Ecto neural progenitor cell (in vitro differentiated cells): ENCODE results near the gene PZP.
"Not testable (repeated sequence)": the region's sequence is repeated elsewhere in the genome, so short reads cannot be mapped to it uniquely, and the experiment has no call there.

Experiments used
- DNase-seq: peaks from one replicate; pipeline ENCODE4 v3.0.0-alpha.2; 2018; ENCODE audit warnings: low spot score

Gene PZP

DNA sequence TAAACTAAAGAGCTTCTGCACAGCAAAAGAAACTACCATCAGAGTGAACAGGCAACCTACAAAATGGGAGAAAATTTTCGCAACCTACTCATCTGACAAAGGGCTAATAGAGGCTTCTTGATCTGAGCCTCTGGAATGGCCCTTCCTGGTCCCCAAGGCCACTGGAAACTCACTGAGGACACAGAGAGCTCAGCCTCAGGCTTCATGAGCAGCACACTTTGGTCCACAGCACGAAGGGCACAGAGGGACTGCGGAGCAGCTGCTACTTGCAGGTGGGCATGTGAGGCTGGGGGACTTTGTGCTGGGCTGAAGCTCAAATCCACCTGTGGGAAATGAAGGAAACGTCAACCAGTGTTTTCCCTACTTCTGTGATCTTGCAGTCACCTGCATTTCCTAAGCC, 27.4 kb downstream of the PZP start:
- no peak for DNase-seq

GRCh38 chr12:9179781-9180180, 28.4 kb downstream of the PZP start:
- DNase-seq, result no peak

- no peak for DNase-seq
Measured at GRCh38 chr12:9169979-9170634, 38.1 kb downstream of the PZP start.

DNA sequence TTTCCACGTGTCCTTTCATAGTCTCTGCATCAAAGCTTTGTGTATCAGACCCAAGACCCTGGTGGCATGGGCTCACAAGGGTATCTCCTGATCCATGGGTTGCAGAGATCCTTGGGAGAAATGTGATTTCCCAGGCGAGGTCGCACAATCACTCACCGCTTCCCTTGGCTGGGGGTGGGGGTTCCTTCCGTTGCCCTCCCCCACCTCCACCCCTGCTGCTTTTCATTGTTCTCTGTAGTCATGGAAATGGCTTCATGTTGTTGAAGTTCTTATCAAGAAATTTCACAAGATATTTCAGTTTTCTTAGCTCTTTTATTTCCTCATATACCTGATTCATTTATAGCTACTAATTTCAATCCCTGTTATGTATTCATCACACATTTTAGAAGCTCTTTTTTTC, 40.9 kb downstream of the PZP start:
- not testable (repeated sequence) for DNase-seq

DNA sequence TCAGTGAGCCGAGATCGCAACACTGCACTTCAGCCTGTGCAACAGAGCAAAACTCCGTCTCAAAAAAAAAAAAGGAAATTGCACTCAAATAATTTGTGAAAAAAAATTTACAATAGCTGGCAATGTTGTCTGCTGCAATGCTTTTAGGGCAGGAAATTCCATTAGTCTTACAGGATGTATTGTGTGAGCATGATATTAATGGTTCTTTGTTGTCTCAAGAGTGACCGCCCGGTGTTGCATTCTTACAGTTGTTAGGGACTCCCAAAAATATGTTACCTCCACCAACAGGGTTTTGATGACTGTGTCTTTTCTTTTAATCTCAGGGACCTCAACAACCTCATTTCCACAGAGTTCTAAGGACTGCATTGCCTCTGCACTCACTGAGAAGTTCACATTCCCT, 44.8 kb downstream of the PZP start:
- DNase-seq, result no peak

- DNase-seq, result no peak
Measured at GRCh38 chr12:9156119-9156518, 52.1 kb downstream of the PZP start.

DNA sequence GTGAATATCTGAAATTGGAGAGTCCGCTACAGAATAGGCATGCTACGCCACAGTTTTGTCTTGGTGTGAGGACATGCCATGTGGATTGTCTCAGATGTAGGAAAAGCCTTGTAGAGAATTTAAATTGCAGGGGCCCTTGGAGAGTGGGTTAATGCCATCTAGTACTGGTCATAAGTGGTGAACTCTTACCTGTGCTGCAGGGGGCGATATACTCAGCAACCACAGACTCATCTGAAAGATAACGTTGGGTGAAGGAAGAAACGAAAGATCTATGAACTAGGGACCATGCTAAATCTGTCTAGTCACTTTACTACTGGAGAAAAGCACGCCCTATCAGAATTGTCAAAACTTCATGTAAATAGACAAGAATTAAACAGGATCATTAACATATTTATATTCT, 58.8 kb downstream of the PZP start:
- no peak for DNase-seq

GRCh38 chr12:9148926-9149325, 59.3 kb downstream of the PZP start:
- no peak for DNase-seq

GRCh38 chr12:9147461-9147860, 60.7 kb downstream of the PZP start:
- DNase-seq, result no peak

DNA sequence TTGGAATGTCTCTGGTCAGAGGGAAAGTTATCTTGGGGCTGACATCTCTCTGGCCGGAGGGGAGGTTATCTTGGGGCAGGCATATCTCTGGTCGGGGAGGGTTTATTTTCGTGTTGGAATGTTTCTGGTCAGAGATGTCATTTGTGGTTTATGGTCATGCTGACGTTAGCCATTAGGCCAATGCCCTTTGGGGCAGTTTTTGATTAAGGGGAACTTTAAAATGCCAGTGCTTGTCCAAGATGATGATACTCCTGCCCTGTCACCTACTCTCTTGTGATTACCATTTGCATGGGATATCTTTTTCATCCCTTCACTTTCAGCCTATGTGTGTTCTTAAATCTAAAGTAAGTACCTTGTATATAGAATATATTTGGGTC, 63.5 kb downstream of the PZP start:
- DNase-seq, result no peak

DNA sequence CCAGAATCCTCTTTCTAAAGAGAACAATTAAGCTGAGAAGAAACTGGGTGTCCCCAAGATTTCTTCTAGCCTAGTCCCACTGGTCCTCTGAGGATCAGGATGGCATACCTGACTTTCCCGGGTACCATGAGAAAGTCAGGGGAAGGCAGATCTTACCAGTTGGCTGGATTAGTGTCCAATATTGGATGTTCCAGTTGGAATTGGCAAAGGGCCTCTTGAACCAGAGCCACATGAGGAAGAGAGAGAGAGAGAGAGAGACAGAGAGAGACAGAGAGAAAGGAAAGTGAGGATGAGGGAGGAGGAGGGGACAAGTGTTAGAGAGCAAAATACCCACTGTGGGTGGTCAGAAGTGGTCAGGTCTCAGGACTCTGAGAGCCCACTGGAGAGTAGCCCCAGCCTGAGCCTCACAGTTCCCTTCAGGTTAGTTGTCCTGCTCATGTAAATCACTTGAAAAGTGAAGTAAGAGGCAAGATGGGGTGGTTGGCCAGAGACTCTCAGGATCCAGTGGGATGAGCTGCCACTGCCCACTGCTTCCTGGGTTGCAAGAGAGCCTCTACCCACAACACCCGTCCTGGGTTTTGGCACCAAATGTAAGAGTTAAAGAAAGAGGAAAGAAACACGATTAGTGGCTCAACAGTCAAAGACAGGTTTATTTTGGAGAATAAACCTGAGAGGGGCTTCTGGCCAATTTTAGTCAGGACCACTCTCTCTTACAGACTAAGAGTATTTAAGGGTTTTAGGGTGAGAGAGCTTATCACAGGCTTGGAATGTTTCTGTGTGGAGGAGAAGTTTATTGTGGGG, 64.1 kb downstream of the PZP start:
- no peak for DNase-seq

DNA sequence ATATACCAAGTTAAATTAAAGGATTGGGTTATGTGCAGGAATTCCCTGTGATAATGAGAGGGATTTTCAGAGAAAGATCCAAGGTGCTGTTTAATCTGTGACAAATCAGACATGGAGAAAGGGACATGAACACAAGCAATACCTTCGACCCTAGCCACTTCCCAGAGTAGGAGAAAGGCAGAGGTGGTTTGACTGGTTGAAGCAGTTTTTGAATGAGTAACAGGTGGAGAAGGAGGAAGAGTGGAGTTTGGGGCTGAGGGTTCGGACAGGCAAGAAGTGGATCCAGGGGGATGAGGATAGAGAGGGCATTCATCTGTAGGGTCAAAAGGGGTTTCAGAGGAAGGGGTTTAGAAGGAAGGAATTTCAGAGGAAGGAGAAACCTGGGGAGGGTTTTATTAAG, 65.1 kb downstream of the PZP start:
- no peak for DNase-seq

DNA sequence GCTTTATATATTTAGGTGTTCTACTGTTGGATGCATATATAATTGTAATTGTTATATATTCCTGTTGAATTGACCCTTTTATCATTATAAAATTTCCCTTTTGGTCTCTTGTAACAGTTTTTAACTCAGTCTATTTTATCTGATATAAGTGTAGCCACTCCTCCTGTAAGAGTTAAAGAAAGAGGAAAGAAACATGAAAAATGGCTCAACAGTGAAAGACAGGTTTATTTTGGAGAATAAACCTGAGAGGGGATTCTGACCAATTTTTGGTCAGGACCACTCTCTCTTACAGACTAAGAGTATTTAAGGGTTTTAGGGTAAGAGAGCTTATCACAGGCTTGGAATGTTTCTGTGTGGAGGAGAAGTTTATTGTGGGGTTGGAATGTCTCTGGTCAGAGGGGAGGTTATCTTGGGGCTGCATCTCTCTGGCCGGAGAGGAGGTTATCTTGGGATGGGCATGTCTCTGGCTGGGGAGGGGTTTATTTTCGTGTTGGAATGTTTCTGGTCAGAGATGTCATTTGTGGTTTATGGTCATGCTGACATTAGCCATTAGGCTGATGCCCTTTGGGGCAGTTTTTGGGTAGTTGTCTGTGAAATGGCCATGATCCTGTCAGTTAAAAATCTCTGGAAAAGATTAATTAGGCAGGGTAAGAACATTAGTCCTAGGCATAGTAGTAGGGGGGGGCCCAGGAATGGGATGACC, 68.5 kb downstream of the PZP start:
- not testable (repeated sequence) for DNase-seq

DNA sequence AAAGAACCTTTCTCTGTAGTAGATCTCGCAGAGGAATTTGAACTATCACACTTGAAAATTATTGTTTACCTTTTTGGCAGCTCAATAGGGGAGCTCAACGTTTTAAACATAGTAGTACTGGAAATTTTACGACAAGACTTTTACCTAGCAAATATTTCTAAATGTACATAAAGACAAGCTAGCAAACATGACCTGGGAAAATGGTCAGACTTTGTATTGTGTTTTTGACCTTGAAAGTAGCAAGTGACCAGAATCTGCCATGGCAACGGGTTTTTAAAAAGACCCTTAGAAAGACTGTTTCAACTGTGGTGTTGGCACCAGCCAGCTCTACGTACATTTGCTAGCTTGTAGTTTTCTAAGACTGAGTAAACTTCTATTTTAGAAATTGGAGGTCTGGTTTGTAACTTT, 72.3 kb downstream of the PZP start:
- no peak for DNase-seq

DNA sequence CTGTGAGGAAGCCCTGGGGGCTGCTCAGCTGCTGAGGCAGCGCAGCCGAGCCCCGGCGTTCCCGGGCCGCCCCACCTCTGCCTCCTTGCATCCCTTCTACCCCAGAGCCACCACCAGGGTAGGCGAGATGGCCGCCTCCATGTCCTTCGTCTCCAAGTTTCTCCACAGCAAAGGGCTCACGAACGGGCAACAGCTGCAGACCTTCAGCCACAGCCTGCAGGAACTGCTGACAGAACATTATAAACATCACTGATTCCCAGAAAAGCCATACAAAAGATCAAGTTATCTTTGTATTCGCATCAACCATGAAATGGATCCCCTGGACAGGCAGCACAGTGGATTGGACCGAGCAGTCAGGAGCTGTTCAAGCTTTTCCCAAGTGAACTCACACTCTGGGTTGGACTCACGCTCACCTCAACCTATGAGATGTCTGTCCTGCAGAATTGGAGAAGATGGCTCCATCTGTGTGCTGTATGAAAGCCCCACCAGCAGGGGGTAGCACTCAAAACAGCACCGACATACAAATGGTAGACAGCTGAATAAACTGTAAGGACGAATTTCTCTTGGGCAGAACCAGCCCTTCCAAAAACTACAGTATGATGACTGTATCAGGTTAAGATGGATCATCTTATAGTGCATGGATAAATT, 73.1 kb downstream of the PZP start:
- DNase-seq, result no peak

GRCh38 chr12:9133216-9133916, 74.8 kb downstream of the PZP start:
- DNase-seq, result no peak

- no peak for DNase-seq
Measured at GRCh38 chr12:9132008-9132535, 76.1 kb downstream of the PZP start.

GRCh38 chr12:9130244-9130643, 78.0 kb downstream of the PZP start:
- no peak for DNase-seq

GRCh38 chr12:9127936-9128663, 80.1 kb downstream of the PZP start:
- DNase-seq, result no peak

DNA sequence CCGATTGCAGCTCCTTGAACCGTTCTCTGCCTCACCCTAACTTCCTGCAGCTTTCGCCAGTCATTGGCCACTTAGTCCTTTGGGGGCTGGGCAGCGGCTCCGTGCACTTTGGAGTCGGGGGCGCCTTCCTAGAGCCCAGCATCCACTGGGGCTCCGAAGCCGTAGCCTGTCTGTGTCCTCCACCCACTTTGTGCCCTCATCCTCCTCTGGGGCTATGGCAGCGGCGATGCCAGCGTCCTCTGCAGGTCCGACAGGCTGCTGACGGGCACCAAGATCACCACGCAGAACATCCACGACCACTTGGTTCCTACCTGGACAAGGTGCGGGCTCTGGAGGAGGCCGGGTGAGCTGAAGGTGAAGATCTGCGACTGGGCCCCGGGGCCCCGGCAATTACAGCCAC, 80.7 kb downstream of the PZP start:
- DNase-seq, result no peak

DNA sequence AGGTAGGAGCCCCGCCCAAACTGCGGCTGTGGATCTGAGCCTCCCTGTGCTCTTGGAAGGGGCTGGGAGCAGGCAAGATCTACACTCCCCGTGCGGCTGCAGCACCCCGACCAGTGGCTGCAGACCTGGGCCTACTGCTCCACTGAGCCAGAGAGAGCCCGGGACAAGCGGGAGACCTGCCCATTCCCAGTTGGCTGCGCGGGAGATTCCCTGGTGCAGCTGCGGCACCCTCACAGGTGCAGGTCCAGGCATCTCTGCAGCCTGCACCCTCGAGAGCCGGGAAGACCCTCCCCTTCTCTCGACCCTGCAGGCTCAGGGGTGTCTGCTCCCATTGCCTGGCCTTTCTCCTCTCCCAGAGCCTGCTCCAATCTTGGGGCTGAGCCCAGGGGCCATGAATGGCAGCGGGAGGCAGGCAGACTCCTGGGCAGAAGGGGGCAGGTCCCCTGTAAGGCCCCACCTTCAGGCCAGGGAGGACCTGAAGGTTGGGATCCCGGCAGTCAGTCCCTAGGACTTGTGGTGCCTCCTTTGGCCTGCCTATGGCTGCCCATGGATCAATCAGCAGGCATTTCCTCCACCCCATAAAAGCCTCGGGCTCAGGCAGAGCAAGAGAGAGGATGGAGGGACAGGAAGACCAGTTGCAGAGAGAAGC, 83.7 kb downstream of the PZP start:
- DNase-seq, result no peak
